ENCODE data around the gene WDR86. TPM values are rescaled to one million over a fixed set of nuclear protein-coding genes. Genes with fewer than 3 reads are reported as not detected.

WDR86 gene
- total RNA-seq, 1 donor from 2014 or later: 19.4 TPM

DNA sequence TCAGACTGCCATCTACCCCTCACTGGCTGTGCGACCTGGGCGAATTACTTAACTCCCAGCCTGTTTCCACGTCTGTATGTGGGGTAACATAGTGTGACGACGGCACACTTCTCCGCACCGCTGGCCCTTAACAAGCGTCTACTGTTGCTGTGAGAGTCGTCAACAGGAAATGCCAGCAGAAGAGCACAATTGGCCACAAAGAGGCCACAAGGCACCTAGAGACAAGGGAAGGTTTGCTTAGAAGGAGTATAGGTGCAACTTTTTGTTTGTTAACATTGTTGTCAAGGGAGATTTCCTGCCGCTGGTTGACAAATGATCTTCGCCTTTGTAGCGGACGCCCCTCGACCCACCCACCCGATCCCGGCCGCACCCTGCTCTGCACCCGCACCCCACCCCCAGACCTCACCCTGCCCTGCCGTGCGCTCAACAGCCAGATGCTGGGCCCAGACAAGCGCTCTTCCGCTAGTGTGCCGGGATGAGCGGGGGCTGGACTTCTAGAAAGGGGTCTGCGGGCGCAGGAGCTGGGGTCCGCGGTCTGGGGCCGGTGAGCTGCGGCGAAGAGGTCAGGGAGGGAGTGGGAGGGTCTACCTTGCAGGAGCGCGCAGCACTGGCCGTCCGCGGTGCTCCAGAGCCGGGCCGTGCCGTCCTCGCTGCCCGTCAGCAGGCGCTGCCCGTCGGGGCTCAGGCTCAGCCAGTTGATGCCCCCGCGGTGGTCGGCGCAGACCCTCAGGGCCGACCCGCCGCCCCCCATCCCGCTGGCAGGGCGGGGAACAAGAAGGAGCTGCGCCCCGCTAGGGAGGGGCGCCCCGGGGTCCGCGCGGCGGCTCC lies 785 bp downstream of the WDR86 start:
- DNase-seq (ENCODE audit: low spot score): no peak

DNA sequence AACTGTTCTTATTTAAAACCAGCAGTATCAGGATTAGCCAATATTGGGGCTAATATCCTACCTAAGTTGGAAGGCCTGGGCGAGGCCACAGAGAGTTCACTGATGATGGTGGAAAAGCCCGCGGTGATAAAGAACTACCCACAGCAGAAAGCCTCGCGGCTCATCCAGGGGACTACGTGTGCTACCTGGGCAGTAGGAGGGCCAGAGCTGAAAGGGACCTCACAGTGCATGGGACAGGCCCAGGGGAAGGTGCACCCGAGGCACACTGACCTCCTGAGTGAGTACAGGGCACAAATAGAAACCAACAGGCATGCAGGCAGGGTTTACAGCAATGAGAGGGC lies 1.4 kb downstream of the WDR86 start:
- DNase-seq (ENCODE audit: low spot score): no peak

DNA sequence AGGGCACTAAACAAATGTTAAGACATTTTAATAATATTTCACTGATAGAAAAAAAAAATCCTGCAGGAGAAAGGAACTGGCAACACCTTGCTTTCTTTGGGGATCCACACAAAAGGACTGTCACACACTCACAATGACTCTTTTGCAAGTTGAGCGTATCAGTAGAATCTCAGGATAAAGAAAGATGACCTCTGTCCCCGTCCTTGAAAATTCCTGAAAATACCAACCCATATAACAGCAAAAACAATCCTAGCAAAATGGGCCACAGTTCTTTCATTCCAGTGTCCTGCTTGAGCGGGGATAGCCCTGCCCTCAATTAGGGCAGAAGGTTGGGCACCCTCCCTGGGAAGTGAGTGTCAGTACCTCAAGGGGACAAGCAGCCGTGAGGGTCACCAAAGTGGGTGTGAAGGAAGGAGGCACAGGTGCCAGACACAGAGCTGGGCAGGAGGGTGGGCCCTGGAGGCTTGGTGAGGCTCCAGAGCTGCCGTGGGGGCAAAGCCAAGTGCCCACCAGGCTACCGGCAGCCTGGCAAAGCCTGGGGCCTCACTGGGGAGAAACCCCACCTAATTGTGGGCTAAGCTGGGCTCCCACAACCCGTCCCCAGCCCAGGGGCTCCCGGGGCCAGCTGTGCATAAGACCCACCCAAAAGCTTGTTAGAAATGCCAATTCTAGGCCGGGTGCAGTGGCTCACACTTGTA lies 2.8 kb downstream of the WDR86 start:
- DNase-seq (ENCODE audit: low spot score): no peak

DNA sequence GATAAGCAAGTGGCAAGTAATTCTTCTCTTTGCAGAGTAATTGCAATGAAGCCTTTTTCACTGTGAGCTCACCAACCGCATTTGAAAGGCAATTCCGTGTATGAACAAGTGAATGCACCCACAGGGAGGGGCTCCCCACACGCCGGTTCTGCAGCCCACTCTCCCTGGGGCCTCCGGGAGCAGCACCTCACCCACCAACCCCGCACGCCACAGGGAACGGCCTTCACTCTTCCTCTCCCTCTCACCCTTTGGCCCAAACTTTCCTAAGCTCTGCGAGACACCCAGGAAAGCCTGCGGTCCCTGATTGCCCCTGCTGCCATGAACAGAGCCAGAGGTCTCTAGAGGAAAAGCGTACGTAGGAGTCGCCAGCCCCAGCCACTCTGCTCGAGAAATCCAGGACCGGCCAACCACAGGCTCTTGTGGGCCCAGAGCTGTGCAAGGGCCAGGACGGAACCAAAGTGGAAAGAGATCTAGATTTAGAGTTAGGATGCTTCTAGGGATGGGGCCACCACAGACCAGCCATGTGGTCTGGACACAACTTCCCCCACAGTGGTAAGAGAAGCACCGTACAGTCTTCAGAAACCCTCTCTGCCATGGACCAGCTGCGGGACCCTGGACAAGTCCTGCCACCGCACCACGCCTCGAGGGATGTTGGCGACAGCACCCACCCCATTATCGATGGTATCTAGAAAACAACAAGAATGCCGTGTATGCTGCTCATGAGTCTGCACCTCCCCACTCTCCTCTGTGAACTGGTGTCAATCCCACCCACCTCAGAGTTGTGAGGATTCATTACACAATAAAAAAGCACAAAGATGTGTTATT lies 3.6 kb downstream of the WDR86 start:
- DNase-seq (ENCODE audit: low spot score): no peak

DNA sequence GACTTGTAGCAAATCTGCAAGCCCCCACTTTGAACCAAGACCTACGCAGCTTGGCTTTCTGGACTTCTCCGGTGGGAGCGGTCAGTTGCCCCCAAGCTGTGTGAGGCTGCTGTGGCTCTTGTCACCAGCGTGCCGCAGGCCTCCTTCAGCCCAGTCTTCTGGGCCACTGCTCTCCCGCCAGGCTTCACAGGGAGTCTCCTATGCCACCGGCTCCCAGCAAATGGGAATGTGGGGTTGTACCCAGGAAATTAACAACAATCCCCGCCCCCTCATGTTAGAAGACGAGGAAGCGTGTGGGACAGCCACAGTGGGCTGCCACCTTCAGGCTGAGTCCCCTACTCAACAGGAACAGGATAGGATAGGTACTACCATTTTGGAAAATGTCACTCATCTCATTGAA lies 4.2 kb downstream of the WDR86 start:
- DNase-seq (ENCODE audit: low spot score): no peak

DNA sequence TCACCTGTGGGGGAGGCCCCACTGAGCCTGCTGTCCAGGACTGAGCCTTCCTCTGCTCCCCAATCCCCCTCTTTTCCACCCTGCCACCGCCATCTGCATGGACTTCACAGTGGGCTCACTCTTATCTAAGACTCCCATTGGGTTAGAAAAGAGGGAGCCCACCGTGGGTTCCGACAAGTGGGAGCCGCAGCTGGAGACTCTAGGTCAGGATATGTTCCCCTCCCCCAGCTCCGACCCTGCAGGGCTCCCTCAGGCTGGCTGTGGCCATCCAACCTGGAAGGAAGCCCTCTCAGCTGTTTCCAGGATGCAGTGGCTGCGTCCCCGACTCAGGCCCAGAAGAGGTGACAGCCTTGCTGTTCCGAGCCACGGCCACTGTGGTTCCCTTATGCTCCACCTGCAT lies 4.8 kb downstream of the WDR86 start:
- no peak for DNase-seq (ENCODE audit: low spot score)

DNA sequence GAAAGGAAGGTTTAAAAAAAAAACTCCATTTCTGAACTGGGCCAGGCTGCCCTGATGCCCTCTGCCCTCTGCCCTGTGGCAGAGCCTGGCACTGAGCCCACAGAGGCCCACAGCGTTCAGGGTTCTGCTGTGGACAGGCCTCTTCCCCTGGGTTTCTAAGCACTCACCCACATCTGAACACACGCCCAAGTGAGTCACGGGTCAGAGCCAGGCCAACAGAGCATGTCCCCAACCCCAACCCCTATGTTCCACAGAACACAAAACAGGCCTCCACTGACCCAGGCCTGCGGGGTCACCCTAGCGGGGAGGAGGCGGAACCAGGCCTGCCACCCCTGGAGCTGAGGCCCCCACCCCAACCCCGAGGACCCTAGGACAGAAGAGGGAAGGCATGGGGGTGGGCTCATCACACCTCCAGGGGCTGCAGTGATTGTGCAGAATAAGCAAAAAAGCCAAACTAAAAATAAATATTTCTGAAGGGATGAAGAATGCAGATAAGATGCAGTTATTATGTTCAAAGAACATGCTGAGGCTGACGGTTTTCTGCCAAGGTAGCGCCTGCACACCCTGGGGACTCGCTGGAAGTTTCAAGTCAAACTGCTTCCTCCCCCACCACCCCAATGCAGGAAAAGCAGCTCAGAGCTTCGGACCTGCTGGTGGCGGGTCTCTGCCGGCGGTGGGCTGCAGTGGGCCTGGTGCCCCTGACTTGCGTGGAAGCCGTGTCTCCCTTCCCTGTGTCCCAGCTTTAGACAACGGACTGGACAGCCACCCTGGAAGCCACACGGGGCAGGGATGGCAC lies 5.4 kb downstream of the WDR86 start:
- DNase-seq (ENCODE audit: low spot score): no peak

DNA sequence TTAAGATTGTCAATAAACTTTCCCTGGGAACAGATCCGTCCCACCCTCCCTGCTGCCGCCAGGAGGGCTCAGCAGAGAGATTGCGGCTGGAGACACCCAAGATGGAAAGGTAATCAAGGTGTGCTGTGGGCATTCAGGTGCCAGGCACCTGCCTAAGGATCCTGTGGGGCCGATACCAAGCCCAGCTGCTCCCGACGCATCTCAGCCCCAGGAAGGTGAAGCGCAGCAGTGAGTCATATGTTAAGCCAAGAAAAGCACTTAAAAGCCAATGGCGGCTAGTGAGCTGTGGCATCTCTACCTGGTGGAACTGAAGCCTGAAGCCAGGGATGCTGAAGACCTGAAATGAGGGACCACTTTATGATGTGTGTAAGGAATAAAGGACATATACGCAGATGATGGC lies 6.1 kb downstream of the WDR86 start:
- no peak for DNase-seq (ENCODE audit: low spot score)

DNA sequence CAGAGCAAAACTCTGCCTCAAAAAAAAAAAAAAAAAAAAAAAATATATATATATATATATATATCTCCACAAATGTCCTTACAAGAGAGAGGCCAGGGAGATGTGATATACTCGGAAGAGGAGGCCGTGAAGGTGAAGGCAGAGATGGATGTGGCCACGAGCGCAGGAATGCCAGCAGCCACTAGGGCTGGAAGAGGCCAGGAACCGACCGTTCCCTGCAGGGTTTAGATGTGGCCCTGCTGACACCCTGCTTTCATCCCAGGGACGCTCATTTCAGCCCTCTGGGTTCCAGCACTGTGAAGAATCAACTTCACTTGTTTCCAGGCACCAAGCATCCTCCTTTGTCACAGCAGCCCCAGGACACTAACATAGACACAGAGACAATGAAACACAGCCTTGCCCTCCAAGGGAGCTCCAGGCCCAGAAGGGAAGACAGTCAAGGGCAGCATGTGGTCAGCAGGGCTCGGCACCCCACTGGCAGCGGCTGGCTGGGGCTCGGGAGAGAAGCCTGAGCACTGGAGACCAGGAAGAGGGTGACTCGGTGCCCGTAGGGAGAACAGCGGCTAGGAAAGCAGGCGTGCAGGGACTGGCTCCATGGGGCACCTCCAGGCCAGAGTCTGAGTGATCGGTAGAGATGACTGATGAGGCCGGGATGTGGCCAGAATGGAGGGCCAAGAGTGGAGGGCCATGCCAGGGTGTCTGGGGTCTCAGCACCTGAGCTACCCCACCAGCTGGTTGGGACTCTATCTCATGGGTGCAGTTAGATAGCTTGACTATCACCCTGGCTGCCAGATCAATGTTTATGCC lies 7.6 kb downstream of the WDR86 start:
- no peak for DNase-seq (ENCODE audit: low spot score)

DNA sequence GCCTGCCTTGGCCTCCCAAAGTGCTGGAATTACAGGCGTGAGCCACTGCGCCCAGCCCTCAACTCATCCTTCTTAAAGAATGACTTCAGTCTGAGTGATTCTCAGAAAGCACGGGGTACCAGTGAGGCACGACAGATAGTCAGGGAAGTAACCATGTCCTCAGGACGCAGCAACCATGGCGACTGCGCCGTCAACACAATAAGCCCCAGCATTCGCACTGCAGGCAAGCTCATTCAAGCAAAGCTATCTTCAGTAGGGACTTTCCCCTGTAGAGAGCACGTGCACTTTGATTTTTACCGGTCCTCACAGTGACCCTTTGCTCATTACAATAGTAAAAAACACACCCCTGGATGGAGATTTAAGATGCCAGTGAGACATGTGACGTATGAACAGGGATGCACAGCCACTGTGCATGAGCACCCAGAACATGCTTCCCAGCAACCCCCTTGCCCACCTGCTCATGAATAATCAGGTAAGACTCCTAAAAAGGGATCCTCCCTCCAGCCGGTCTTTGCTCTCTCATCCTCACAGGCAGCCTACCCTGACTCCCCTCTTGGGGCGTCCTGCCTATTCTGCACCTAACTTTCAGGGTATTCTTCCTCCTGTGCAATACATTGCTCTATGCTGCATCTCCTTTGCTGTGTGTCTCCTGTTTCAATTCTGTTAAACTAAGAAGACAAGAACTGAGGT lies 9.1 kb downstream of the WDR86 start:
- no peak for DNase-seq (ENCODE audit: low spot score)

DNA sequence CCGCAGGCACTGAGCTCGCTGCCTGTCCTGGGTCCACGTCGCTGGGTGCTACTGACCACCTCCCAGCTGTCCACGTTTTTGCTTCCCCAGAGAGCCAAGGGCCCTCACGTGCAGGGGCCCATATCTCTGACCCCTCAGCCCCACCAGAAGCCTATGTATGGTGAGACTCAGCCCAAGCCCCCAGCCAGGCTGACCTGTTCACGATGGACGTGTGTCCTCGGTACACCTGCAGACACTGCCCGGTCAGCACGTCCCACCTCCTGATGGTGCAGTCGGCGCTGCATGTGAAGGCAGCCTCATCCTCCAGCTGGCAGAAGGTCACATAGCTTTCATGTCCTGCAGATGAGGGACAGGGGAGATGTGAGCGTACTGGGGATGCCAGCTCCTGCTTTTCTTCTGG lies 9.9 kb downstream of the WDR86 start:
- no peak for DNase-seq (ENCODE audit: low spot score)

DNA sequence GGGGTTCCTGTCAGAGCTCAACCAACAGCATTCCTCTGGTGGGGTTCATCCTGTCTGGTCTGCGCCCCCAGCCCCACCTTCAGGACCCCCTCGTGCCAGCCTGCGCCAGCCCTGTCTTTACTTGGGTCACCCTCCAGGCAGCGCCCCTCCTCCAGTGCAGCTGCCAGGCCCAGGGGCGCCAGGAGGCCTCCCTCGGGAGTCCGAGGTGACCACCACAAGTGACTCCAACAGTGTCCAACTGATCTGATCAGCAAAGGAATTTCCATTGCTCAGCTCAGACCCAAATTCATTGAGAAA lies 10.6 kb downstream of the WDR86 start:
- no peak for DNase-seq (ENCODE audit: low spot score)

DNA sequence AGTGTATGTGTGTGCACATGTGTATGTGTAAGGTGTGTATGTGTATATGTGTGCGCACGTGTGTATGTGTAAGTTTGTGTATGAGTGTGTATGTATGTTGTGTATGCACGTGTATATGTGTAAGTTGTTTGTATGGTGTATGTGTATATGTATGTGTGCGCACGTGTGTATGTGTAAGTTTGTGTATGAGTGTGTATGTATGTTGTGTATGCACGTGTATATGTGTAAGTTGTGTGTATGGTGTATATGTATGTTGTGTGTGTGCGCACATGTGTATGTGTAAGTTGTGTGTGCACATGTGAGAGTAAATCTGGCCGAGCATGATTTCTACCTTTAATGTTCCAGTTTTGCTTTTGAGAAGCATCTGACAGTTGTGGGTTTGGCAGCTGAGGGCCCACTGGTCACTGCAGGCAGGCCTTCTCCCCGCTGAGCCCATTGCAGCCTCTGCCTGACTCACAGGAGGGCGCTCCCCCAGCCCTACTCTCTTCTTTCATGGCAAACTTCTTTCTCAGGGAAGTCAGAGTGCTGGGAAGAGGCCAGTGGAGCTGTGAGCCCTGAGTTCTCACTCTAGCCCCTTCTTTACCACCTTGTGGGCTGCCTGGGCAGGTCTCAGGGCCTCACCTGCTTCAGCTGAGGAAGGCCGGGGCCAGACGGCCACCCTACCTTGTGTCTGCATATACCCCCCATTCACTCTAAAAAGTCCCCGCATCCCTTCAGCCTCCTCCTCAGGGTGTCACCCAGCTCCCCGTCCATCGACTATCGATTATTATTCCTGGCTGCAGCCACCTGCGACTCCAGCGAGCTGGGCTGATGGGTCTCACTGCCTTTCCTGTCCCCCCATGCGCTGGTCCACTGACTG lies 11.2 kb downstream of the WDR86 start:
- DNase-seq (ENCODE audit: low spot score): no peak

DNA sequence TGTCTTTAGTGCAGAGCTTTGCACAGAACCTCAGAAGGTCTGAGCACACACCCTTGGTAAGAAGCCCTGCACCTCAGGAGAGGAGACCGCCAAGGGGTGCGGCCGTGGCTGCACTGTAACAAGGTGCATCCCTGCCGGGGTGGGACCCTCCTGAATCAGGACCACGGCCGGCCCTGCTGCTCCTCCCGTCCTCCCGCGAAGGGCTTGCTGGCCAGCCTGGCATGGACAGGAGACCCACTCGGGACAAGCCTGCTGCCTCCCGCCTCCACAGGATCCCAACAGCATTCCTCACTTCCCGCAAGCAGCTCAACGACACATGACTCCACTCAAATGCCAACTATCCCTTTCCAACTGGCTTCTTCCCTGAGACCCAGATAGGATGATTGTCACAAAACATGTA lies 12.8 kb downstream of the WDR86 start:
- DNase-seq (ENCODE audit: low spot score): no peak

DNA sequence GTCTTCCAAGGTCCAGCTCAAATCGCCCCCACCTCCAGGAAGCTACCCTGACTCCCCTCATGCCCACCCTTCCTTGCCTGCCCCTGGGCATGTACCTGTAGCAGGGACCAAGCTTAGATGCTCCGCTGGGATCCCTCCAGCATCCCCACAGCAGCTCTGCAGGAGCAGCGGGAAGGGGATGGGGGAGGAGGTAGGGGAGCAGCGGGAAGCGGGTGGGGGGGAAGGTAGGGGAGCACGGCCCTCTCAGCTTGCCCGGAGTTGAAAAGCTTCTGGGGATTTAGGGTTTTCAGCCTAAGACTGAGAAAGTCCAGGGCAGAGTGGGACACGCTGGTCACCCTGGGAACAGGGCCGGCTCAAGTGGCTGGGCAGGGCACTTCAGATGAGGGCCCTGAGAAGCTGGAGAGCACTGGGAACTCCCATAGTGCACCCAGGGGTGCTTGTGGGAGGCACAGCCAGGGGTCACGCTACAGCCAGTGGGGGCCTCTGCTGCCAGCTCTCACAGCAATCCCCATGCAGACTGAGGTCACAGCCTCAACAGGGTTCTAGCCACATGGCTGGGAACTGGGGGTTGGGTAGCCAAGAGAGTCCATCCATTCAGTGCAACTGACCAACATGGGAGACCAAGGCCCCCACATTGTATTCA lies 13.4 kb downstream of the WDR86 start:
- DNase-seq (ENCODE audit: low spot score): no peak

DNA sequence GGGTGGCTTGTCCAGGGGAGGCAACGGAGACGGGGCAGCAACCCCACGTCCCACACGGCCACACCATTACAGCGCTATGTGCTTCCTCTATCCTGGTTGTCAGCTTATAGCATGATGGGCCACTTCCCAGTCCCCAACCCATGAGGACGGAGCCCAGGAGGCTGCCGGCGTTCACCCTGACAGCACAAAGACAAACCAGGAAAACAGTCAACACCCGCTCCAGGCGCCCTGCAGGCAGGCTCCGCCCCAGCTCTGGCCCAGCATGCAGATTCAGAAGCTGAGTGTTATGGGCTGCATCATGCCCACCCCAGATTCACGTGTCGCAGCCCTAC lies 14.8 kb downstream of the WDR86 start:
- no peak for DNase-seq (ENCODE audit: low spot score)

DNA sequence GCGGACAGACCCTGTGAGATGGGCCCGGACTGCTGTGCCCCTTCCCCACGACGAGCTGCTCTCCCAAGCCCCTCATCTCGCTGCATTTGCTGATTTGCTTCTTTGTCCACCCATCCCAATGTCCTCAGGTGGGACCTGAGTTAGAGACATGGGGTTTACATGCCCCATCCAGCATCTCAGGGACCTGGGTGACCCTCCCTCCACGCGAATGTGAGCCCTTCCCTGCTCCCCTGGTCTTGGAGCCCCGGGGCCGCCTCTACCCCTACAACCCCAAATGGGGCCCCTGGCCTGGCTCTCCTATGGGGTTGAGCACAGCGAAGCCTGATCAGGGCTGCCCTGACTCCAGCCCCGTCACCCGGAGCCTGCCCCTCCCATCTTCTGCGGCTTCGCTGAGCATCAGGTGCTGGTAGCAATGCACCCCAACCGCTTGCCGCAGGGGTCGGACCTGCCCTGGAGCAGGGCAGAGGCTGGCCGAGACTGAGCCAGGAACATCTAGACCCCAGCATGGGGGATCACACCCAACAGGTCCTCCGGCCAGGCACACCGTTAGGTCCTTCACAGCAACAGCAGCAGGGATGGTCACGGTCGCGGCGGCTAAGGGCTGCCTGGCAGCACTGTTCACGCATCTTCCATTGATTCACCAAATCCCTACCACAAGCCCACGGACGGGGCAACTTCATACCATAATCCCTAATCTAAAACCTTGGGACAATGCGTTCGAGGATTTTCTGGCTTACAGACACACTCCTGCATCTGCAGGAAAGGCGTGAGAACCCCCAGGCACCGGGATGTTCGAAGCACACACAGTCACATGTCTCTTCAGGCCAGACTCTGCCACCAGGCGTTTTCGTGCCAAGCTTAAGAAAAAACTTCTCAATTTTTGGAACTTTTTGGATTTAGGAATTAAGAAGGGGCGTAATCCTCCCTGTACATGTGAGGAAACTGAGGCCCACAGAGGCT lies 15.5 kb downstream of the WDR86 start:
- no peak for DNase-seq (ENCODE audit: low spot score)

Data from mesenteric fat pad (tissue), 1 donor.